Liver (tissue), 9 donors: ENCODE results near the gene S100A13. TPM values are rescaled to one million over a fixed set of nuclear protein-coding genes. Genes with fewer than 3 reads are reported as not detected.

Experiments
- DNase-seq: peaks from one replicate; pipeline ENCODE4 v3.0.0-alpha.2; 2017; ENCODE audit warnings: low spot score
- H3K27ac ChIP-seq, 2 donors: one replicate each; pipeline ENCODE4 v1.7.0; 2013; ENCODE audit warnings: inconsistent platforms in 2 of 2, low read length in 2 of 2, control low read depth in 1 of 2, low read depth in 1 of 2, mild to moderate bottlenecking in 1 of 2
- H3K27me3 ChIP-seq, 4 donors: one replicate each; pipeline versions ENCODE4 v1.6.1 to v1.7.0; 2013; ENCODE audit warnings: low read length in 3 of 4, inconsistent platforms in 1 of 4, mild to moderate bottlenecking in 1 of 4, moderate library complexity in 1 of 4; ENCODE audit not compliant: control insufficient read depth in 4 of 4, insufficient read depth in 4 of 4
- H3K36me3 ChIP-seq, 4 donors: one replicate each; pipeline versions ENCODE4 v1.6.1 to v1.7.0; 2013; ENCODE audit warnings: low read length in 3 of 4, mild to moderate bottlenecking in 3 of 4, low read depth in 1 of 4, moderate library complexity in 1 of 4; ENCODE audit not compliant: control insufficient read depth in 4 of 4, insufficient read depth in 3 of 4
- H3K4me1 ChIP-seq, 4 donors: one replicate each; pipeline versions ENCODE4 v1.6.1 to v1.7.0; 2013; ENCODE audit warnings: low read length in 3 of 4, mild to moderate bottlenecking in 3 of 4, moderate library complexity in 1 of 4; ENCODE audit not compliant: control insufficient read depth in 4 of 4, insufficient read depth in 4 of 4
- H3K4me3 ChIP-seq, 3 donors: one replicate each; pipeline versions ENCODE4 v1.6.1 to v1.7.0; 2013; ENCODE audit warnings: low read length in 3 of 3, control low read depth in 1 of 3, low read depth in 1 of 3, mild to moderate bottlenecking in 1 of 3
- H3K9ac ChIP-seq, 2 donors: one replicate each; pipeline ENCODE4 v1.7.0; 2013; ENCODE audit warnings: low read length in 2 of 2, mild to moderate bottlenecking in 2 of 2, moderate library complexity in 2 of 2, control low read depth in 1 of 2, low read depth in 1 of 2
- H3K9me3 ChIP-seq, 4 donors: one replicate each; pipeline versions ENCODE4 v1.6.1 to v1.7.0; 2013; ENCODE audit warnings: low read length in 3 of 4; ENCODE audit not compliant: control insufficient read depth in 4 of 4
- EGR1 ChIP-seq, 2 donors: IDR thresholded peaks; 2 replicates each; pipeline ENCODE4 v1.6.1; 2016 to 2018; ENCODE audit warnings: antibody characterized with exemption in 2 of 2, low read depth in 2 of 2
- FOXA1 ChIP-seq: IDR thresholded peaks from 2 replicates; pipeline ENCODE4 v1.6.1; 2016; ENCODE audit warnings: antibody characterized with exemption
- FOXA2 ChIP-seq: IDR thresholded peaks from 2 replicates; pipeline ENCODE4 v1.6.1; 2016; ENCODE audit warnings: antibody characterized with exemption
- GABPA ChIP-seq, 2 donors: IDR thresholded peaks in 1 of 2; conservative IDR thresholded peaks in 1 of 2; 2 replicates each; pipeline ENCODE4 v1.6.1; 2016; ENCODE audit warnings: antibody characterized with exemption in 2 of 2, mild to moderate bottlenecking in 1 of 2, moderate library complexity in 1 of 2
- HNF4A ChIP-seq, 2 donors: conservative IDR thresholded peaks; 2 replicates each; pipeline ENCODE4 v1.6.1; 2016; ENCODE audit warnings: antibody characterized with exemption in 2 of 2, mild to moderate bottlenecking in 2 of 2
- HNF4G ChIP-seq: IDR thresholded peaks from 2 replicates; pipeline ENCODE4 v1.6.1; 2016; ENCODE audit warnings: antibody characterized with exemption
- JUND ChIP-seq, 2 donors: IDR thresholded peaks; 2 replicates each; pipeline ENCODE4 v1.6.1; 2016; ENCODE audit warnings: antibody characterized with exemption in 2 of 2
- NR2F2 ChIP-seq: IDR thresholded peaks from 2 replicates; pipeline ENCODE4 v1.6.1; 2016; ENCODE audit warnings: antibody characterized with exemption
- RAD21 ChIP-seq, 2 donors: IDR thresholded peaks; 2 replicates each; pipeline ENCODE4 v1.6.1; 2016; ENCODE audit warnings: antibody characterized with exemption in 2 of 2, mild to moderate bottlenecking in 2 of 2
- RXRA ChIP-seq, 2 donors: IDR thresholded peaks; 2 replicates each; pipeline ENCODE4 v1.6.1; 2017 to 2018; ENCODE audit warnings: antibody characterized with exemption in 2 of 2, mild to moderate bottlenecking in 1 of 2
- SP1 ChIP-seq: IDR thresholded peaks from 2 replicates; pipeline ENCODE4 v1.6.1; 2018; ENCODE audit warnings: antibody characterized with exemption, mild to moderate bottlenecking
- TAF1 ChIP-seq: conservative IDR thresholded peaks from 2 replicates; pipeline ENCODE4 v1.6.1; 2016; ENCODE audit warnings: antibody characterized with exemption, mild to moderate bottlenecking
- YY1 ChIP-seq: IDR thresholded peaks from 2 replicates; pipeline ENCODE4 v1.6.1; 2016; ENCODE audit warnings: antibody characterized with exemption, mild to moderate bottlenecking
- WGBS: extraction: QIAGEN DNeasy Blood & Tissue Kit; methylation state at CpG from one replicate; pipeline ENCODE4 v1.1.7; 2013; 5-methylcytosine and 5-hydroxymethylcytosine counted together
- polyA plus RNA-seq, 2 donors: library from polyadenylated mRNA; stranded (reverse) in 1 of 2; unstranded in 1 of 2; fragments of 200-250 nt in 1 of 2; fragments of >200 nt in 1 of 2; fragmentation: Nextera tagmentation in 1 of 2; extraction: Ambion mirVana in 1 of 2; gene quantifications; one replicate each; pipeline versions ENCODE4 v1.2.1 to v1.2.3, GENCODE V29; 2013 to 2015
- total RNA-seq, 2 donors: library from RNA; depleted of rRNA; stranded (reverse); fragments of >200 nt; gene quantifications; one replicate each; pipeline ENCODE4 v1.2.3, GENCODE V29; 2014
- TF ChIP-seq, protein P1 (sequence below): IDR thresholded peaks from 2 replicates; pipeline ENCODE4 v1.6.1; 2016; ENCODE audit warnings: antibody characterized with exemption, mild to moderate bottlenecking
- TF ChIP-seq, protein P2 (sequence below): IDR thresholded peaks from 2 replicates; pipeline ENCODE4 v1.6.1; 2016; ENCODE audit warnings: antibody characterized with exemption
- TF ChIP-seq, protein P3 (sequence below): IDR thresholded peaks from 2 replicates; pipeline ENCODE4 v1.6.1; 2016; ENCODE audit warnings: antibody characterized with exemption
- TF ChIP-seq, protein P4 (sequence below): fragments of 150-350 bp; IDR thresholded peaks from 2 replicates; pipeline ENCODE4 v1.5.1; 2017; ENCODE audit warnings: improper control_type of control experiment, low read depth, low read length; ENCODE audit not compliant: missing input control
- TF ChIP-seq, protein P5 (sequence below): IDR thresholded peaks from 2 replicates; pipeline ENCODE4 v1.6.1; 2016; ENCODE audit warnings: antibody characterized with exemption
- donor health status: healthy.
- donor health status: healthy.
- donor health status: healthy.
- donor health status: healthy.
- donor health status: healthy.

Gene S100A13
- total and polyA plus RNA-seq, 4 donors = 5.3 to 23.0 (median 15.7) TPM

DNA sequence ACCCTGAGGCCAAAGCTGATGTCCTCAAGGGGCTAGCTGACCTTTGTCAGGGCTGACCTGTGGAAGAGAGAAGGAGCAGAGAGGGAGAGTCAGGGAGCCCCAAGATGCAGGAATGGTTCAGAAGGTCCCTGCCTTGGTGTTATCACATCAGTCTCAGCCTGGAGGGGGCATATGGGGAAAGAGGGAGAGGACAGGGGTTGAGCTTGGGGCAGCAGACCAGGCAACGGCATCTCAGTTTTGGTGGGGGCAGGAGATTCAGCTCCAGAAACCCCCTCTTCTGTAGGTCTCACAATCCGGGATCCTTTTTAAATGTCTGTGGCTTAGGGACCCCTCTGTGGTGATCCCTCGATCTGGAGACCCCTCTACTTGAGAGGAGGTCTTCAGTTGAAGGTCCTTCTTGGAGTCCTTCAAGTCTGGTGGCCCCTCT lies 815 bp downstream of the S100A13 start (continued):
- TF ChIP-seq, protein P1, sequence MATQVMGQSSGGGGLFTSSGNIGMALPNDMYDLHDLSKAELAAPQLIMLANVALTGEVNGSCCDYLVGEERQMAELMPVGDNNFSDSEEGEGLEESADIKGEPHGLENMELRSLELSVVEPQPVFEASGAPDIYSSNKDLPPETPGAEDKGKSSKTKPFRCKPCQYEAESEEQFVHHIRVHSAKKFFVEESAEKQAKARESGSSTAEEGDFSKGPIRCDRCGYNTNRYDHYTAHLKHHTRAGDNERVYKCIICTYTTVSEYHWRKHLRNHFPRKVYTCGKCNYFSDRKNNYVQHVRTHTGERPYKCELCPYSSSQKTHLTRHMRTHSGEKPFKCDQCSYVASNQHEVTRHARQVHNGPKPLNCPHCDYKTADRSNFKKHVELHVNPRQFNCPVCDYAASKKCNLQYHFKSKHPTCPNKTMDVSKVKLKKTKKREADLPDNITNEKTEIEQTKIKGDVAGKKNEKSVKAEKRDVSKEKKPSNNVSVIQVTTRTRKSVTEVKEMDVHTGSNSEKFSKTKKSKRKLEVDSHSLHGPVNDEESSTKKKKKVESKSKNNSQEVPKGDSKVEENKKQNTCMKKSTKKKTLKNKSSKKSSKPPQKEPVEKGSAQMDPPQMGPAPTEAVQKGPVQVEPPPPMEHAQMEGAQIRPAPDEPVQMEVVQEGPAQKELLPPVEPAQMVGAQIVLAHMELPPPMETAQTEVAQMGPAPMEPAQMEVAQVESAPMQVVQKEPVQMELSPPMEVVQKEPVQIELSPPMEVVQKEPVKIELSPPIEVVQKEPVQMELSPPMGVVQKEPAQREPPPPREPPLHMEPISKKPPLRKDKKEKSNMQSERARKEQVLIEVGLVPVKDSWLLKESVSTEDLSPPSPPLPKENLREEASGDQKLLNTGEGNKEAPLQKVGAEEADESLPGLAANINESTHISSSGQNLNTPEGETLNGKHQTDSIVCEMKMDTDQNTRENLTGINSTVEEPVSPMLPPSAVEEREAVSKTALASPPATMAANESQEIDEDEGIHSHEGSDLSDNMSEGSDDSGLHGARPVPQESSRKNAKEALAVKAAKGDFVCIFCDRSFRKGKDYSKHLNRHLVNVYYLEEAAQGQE = no peak

DNA sequence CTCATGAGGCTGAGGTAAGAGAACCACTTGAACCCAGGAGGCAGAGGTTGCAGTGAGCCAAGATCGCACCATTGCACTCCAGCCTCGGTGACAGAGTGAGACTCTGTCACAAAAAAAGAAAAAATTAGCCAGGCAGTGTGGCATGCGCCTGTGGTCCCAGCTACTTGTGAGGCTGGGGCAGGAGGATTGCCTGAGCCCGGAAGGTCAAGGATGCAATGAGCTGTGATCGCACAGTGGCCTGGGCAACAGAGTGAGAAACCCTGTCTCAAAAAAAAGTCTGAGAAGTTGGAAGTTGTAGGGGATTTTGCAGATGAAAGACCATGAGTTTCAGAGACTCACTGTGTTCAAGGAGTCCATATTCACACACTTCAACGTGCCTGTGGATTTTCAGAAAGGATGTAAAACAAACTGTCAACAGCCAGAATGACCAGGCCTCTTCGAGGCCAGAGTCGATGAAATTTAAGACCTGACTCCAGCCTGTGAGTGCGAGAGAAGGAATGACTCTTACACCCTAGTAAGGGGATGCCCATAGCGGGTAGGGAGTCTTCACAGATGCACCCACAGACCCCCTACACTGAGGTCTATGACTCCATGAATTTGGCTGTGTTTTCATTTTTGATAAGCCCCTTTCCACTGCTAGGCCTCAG lies 2.2 kb downstream of the S100A13 start:
- Histone ChIP-seq H3K27ac (no peak overlapping the region), H3K36me3 (no peaks in the 10 kb centered on the region), H3K4me3 (no peak overlapping the region), H3K27me3 (no peaks in the 10 kb centered on the region), H3K9ac (no peak overlapping the region), H3K9me3 (no peaks in the 10 kb centered on the region), H3K4me1 (peaks cover 4 to 19% (median 10%) of the 10 kb centered on the region in 4 donors)
- DNase-seq = no peak
- WGBS = 90% methylated on average over 10 of the region's 10 CpGs
- TF ChIP-seq GABPA (IDR thresholded peaks at IDR 0.05 in 1 of 2, conservative IDR thresholded peaks at IDR 0.05 in 1 of 2) (no peak), NR2F2 (no peak), RXRA (IDR thresholded peaks at IDR 0.05) (no peak), EGR1 (IDR thresholded peaks at IDR 0.05; ENCODE audit: low read depth in 2 of 2) (no peak), SP1 (no peak), TAF1 (no peak), RAD21 (IDR thresholded peaks at IDR 0.05) (no peak), HNF4G (no peak), YY1 (no peak), JUND (IDR thresholded peaks at IDR 0.05) (no peak), FOXA1 (no peak), HNF4A (conservative IDR thresholded peaks at IDR 0.05) (no peak), FOXA2 (no peak)
- TF ChIP-seq, protein P2, sequence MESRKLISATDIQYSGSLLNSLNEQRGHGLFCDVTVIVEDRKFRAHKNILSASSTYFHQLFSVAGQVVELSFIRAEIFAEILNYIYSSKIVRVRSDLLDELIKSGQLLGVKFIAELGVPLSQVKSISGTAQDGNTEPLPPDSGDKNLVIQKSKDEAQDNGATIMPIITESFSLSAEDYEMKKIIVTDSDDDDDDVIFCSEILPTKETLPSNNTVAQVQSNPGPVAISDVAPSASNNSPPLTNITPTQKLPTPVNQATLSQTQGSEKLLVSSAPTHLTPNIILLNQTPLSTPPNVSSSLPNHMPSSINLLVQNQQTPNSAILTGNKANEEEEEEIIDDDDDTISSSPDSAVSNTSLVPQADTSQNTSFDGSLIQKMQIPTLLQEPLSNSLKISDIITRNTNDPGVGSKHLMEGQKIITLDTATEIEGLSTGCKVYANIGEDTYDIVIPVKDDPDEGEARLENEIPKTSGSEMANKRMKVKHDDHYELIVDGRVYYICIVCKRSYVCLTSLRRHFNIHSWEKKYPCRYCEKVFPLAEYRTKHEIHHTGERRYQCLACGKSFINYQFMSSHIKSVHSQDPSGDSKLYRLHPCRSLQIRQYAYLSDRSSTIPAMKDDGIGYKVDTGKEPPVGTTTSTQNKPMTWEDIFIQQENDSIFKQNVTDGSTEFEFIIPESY = no peak
- TF ChIP-seq, protein P3, sequence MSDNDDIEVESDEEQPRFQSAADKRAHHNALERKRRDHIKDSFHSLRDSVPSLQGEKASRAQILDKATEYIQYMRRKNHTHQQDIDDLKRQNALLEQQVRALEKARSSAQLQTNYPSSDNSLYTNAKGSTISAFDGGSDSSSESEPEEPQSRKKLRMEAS = no peak
- TF ChIP-seq, protein P1 = no peak
- TF ChIP-seq, protein P4, sequence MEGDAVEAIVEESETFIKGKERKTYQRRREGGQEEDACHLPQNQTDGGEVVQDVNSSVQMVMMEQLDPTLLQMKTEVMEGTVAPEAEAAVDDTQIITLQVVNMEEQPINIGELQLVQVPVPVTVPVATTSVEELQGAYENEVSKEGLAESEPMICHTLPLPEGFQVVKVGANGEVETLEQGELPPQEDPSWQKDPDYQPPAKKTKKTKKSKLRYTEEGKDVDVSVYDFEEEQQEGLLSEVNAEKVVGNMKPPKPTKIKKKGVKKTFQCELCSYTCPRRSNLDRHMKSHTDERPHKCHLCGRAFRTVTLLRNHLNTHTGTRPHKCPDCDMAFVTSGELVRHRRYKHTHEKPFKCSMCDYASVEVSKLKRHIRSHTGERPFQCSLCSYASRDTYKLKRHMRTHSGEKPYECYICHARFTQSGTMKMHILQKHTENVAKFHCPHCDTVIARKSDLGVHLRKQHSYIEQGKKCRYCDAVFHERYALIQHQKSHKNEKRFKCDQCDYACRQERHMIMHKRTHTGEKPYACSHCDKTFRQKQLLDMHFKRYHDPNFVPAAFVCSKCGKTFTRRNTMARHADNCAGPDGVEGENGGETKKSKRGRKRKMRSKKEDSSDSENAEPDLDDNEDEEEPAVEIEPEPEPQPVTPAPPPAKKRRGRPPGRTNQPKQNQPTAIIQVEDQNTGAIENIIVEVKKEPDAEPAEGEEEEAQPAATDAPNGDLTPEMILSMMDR = no peak
- TF ChIP-seq, protein P5, sequence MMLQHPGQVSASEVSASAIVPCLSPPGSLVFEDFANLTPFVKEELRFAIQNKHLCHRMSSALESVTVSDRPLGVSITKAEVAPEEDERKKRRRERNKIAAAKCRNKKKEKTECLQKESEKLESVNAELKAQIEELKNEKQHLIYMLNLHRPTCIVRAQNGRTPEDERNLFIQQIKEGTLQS = no peak
